ENCODE results near the gene GAS2.

The GAS2 gene

DNA sequence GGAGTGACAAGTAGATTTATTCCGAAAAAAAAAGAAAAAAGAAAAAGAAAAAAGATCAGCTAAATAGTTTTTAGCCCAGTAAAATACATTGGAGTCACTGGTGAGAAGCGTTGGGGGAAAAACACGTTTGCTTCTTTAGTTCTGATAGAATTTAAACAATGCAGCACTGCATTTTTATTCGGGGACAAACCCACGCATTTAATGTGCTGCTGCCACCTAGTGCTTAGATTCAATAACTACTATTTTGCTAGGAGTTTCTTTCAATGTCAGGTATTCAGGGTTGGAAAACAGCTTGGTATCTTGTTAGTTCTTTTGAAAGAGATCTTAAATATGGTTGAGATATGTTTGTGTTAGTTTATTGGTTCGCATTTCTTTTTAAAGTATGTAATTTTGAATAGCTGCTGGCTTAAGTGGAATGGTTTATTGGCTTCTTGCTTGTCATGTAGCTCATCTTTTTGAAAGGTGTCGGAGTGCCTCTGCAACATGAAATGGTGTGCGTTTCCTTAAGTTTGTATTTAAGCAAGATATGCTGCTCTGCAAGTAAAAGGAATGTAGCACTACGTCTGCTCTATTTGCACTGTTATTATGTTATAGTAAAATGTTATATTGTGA is 121.2 kb downstream of the GAS2 start:
- DNase-seq (ENCODE audit: low spot score): peak; percentile 63

- no peak for DNase-seq (ENCODE audit: low spot score)
Measured at GRCh38 chr11:22792497-22792896, 126.1 kb downstream of the GAS2 start.

- no peak for DNase-seq (ENCODE audit: low spot score)
Measured at GRCh38 chr11:22795914-22796313, 129.5 kb downstream of the GAS2 start.

DNA sequence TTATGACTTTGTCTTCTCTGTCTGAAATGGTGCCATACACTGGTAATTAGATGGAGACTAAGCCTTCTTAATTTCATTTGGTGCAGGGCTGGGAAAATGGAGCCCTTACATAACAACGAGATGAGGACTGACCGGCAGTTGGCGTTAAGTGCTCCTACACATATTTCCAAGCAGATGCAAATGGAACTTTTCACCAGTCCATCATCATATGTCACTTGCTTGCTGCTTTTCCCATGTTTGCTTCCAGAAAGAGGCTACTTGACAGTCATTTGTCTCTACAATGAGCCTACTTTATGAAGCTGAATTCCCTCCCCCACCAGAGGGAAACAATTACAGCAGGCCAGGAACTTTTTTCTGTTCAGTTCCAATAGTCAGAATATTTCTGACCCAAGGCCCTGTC is 130.6 kb downstream of the GAS2 start:
- DNase-seq (ENCODE audit: low spot score): no peak

GRCh38 chr11:22798901-22799300 is 132.5 kb downstream of the GAS2 start:
- no peak for DNase-seq (ENCODE audit: low spot score)

GRCh38 chr11:22800482-22800881 is 134.1 kb downstream of the GAS2 start:
- no peak for DNase-seq (ENCODE audit: low spot score)

DNA sequence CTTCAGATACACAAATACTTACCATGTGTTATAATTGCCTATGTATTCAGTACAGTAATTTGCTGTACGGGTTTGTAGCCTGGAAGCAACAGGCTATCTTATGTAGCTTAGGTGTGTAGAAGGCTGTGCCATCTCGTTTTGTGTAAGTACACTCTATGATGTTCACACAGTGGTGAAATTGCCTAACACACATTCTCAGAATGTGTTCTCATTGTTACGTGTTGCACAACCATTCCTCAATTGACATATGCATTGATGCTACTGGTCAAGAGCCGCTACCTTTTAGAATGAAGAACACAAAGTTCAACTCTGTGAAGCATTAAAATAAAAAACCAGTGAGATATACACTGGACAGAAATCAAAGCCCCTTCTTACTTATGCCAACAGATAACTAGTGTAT is 136.4 kb downstream of the GAS2 start:
- no peak for DNase-seq (ENCODE audit: low spot score)

DNA sequence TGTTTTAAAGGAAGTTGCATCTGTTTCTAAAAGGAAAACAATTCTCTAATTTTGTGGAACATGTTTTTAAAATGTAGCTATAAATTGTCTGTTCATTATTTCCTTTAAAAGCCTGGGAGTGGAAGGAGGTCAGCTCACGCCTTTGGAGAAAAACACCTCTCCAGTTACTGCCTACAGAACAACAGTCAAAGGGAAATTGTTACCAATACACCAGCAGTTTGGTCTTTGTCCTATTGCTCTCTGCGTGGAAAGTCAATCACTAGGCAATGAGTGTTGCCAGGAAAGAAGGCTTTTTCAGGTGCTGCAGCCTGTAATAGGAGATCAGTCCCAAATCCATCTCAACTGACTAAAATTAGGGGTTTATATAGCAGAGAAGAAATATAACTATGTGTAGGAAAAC is 141.0 kb downstream of the GAS2 start:
- no peak for DNase-seq (ENCODE audit: low spot score)

DNA sequence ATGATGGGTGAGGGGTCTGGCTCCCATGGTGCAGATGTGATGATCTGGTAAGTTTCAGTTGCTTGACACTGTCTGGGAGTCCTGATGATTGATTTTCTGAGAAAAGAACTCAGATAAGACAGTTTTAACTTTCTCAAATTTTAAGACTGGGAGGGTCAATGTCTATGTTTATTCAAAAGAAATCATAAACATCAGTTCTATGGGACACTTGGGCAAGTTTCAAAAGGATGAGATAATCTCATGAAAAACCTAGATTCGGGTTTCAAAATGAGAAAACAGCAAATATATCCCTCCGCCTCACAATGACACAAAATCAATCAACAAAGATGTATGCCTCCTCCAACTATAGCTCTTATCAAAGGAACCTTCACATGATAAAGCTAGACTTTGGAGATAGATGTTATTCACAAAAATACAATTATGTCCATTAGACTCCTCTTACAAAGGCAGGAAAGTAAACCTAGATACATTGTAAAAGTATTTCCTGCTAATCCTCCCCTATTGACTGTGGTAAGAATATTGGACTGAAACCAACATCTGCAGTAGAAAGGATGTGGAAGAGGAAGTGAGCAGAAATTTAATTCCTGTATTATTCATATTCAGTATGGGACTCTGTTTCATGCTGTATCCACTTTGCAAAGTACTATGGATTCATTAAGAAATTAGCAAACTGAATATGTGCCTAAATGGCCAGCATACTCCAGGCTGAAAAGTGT is 141.6 kb downstream of the GAS2 start:
- peak; percentile 36 for DNase-seq (ENCODE audit: low spot score)

DNA sequence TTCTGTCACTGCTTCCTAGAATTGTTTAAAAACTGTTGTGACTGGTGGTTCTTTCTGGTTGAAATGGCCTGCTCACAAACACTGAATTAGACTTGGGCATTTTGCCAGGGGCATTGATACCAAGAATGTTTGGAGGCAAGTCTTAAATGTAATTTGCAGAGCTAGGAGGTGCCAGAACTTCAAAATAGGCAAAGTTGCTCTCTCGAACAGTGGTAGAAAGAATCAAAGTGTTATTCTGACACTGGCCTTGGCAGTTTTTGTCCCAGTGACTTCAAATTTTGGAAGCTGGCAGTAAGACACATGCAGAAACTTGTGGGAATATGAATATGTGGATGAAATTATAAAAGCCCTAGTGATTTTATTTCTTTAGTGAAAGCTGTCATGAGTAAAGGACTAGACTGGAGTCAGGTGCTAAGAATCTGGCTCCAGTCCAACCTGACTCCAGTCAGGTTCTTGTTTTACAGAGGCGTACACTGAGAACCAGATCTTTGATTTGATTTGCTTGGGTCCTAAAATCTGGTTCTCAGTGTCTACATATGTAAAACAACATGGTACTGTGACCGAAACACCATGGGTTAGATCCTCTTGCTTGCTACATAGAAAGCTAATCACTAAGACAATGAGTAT is 142.3 kb downstream of the GAS2 start:
- no peak for DNase-seq (ENCODE audit: low spot score)

- no peak for DNase-seq (ENCODE audit: low spot score)
Measured at GRCh38 chr11:22809893-22810292, 143.5 kb downstream of the GAS2 start.

DNA sequence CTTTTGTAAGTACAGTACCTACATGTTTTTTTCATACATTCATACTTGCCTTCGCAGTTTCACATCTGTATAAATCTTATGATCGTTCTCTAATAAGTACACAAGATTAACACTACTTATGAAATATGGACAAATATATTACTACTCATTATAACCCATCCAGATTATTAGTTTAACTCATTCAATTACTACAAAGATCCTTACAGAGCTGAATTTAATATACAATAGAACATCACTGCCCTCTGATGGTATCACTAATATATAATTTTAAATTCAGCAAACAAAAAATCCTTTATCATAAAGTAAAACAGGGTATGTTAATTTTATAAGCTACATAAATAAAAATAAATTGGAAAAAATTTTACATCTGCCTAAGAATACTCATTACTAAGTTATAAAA is 155.8 kb downstream of the GAS2 start:
- no peak for DNase-seq (ENCODE audit: low spot score)

DNA sequence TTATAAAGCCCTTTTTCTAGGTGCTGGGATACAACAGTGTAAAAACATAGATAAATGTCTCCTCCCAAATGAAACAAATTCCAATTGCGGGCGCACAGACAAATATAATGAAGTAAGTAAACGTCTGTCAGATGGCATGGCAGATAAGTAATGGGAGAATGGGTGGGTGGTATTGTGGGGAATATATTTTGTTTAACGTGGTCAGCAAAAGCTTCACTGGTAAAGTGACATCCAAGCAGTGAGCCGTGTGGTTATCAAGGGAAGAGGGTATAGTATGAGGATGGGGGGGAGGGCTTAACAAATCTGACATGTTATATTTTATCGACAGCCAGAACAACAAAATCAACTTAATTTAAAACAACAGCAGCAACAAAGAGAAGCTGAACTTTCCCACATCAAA is 162.0 kb downstream of the GAS2 start:
- DNase-seq (ENCODE audit: low spot score): no peak

GRCh38 chr11:22829231-22830081 is 163.0 kb downstream of the GAS2 start, which contains the start of gene SVIP:
Gene SVIP, minus strand, starts transcription at chr11:22829801. Its CDS starts 53 bp downstream, at chr11:22829748.
- DNase-seq (ENCODE audit: low spot score): peak; percentile 2

DNA sequence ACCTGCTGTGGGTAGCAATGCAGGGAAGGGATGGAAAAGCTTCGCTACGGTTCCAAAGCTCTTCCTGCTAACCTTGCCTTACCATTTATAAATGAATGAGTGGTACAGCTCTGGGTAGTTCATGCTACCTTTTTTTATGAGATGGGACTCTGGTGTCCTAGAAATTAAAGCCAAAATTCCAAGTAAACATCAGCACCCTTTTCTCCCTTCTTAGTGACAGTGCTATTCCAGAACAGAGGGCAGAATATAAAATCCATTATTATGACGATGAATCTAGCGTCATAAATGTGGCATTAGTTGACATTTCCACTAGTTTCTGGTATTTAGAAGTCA is 163.6 kb downstream of the GAS2 start:
- no peak for DNase-seq (ENCODE audit: low spot score)

DNA sequence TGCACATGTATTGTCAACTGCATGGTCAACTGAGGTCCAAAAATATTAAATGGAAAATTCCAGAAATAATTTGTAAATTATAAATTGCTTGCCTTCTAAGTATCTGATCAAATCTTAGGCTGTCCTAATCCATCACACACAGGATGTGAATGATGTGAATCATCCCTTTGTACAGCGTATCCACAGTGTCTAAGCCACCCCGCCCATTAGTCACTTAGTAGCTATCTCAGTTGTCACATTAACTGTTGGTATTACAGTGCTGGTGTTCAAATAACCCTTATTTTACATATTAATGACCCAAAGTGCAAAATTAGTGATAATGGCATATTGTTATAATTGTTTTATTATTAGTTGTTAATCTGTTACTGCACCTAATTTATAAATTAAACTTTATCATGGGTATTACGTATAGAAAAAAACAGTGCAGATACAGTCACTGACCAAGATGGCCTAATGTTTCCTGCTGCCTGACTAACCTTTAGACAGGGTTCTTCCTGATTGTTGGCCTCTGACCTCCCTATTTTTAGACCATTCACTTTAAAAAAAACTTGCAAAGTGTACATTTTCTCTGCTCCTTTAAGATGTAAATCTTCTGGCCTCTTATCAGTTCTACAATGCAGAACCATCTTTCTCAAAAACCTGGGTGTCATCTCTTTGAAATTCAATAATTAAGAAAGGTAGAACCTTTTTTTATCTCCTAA is 166.1 kb downstream of the GAS2 start:
- DNase-seq (ENCODE audit: low spot score): no peak

DNA sequence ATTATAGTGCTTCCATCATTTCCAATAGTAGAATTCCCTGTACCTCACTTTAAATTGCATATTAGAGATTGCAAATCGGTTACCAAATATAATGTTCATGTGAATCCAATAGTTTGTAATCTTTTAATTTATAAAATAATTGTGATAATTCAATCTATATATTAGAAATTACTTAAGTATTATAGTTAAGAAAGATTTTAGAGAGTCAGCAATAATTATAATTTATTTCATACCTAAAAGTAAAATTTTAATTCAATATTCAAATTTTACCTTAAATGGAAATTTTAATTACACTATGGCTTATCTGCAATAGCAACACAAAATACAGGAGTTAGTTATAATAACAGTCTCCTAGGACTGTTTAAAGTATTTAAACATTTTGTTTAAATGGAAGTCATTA is 180.3 kb downstream of the GAS2 start:
- DNase-seq (ENCODE audit: low spot score): no peak

DNA sequence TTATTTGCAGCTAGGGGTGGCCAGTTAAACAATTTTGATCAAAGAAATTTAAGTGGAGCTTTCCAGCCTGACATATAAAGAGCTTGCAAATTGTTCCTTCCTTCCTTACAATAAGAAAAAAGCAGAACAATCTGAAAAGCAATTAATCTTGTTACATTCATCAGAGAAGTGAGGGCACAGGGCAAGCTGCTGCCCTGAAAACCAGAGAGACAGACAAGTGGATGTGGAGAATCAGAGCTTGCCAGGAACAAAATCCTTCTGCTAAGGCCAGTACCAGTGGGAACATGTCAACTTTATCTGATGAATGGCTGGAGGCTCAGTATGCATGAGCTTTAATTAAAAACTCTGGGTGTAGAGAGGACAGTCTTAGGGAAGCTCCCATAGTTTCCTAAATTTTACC is 185.1 kb downstream of the GAS2 start:
- DNase-seq (ENCODE audit: low spot score): no peak

- no peak for DNase-seq (ENCODE audit: low spot score)
Measured at GRCh38 chr11:22859756-22860155, 193.3 kb downstream of the GAS2 start.

- DNase-seq (ENCODE audit: low spot score): no peak
Measured at GRCh38 chr11:22860241-22860640, 193.8 kb downstream of the GAS2 start, which contains the start of gene CCDC179. Gene CCDC179, minus strand, starts transcription at chr11:22860474. Its CDS starts 53 bp downstream, at chr11:22860421.

Data from NAMALWA (cell line).